Activated CD8-positive, alpha-beta memory T cell treated with anti-CD3 and anti-CD28 coated beads, Interleukin-2, amount 50 U/mL, for 48 hours (primary cell): ENCODE results near the gene JPH3.

Experiments
- DNase-seq: peaks from one replicate; pipeline ENCODE4 v3.0.0-alpha.2; 2020

The JPH3 gene

GRCh38 chr16:87627542-87628245 is 25.4 kb downstream of the JPH3 start:
- no peak for DNase-seq

DNA sequence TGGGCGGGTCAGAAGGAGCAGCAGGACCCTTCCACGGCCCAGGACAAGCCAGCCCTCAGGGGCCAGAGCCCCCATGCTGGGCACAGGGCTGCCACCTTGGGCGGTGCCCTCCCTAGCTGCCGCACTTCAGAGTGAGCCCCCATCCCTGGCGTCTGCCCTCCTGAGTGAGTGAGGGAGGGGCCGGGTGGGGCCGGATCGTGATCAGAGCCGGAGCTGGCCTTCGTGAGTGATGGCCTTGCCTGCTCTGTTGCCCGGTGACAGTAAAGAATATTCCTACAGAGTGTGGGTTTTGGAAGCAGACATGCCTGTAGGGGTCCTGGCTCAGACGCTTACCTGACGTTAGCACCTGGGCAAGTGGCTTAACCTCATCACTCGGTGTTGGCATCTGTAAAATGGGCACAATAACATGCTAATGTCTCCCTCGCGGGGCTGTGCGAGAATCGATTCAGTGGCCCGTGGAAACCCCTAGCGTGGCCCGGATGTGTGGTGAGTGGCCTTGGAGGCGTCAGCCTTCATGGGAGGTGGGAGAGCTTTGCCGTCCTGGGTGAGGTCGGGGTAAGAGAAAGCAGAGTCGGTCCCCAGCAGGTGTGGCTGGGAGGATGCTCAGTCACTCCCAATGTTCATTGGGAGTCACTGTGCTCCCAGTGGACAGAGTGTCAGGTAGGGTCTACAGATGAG is 26.1 kb downstream of the JPH3 start:
- no peak for DNase-seq

- DNase-seq, result no peak
Measured at GRCh38 chr16:87628940-87629339, 26.6 kb downstream of the JPH3 start.

DNA sequence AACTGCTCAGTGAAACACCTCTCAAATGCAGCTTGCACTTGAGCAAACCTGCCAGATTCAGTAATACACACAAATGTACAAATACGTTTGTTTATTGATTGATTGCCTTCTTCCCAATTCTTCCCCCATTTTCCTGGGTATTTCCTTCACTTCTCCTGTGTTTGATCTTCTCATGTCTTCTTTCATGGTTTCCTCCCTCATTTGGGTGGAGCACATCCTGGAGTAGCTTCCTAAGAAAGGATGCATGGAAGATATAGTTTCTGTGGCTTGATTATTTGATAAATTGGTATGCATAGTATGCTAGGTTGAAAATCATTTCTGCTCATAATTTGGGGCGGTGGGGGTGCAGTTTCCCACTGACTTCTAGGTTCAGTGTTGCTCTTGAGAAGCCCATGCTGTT is 28.8 kb downstream of the JPH3 start:
- DNase-seq, result no peak

GRCh38 chr16:87634411-87634810 is 32.1 kb downstream of the JPH3 start:
- no peak for DNase-seq

DNA sequence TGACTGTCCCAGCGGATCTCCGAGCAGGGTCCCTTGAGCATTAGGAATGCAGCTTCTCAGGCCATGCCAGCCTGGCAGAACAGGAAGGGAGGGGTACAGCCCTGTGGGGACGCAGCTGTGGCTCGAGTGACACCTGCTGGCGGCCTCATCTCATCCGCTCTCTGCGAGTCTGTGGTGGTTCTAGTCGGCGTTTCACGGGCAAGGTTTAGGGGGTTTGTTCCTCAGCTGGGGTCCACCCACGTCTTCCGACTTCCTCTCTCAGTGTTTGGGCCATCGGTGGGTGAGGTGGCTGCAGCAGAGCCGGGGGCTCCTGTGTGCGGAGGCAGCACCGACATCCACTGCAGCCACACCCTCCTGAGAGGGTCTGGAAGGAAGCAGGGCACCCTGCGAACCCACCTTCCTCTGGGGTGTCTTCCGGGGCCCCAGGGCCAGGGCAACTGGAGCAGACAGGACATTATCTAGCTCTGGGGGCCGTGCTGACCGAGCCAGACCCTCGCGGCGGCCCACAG is 33.3 kb downstream of the JPH3 start:
- peak; percentile 84 for DNase-seq

- DNase-seq, result peak; percentile 89
Measured at GRCh38 chr16:87636050-87636684, 33.9 kb downstream of the JPH3 start.

- no peak for DNase-seq
Measured at GRCh38 chr16:87636741-87637140, 34.4 kb downstream of the JPH3 start.

DNA sequence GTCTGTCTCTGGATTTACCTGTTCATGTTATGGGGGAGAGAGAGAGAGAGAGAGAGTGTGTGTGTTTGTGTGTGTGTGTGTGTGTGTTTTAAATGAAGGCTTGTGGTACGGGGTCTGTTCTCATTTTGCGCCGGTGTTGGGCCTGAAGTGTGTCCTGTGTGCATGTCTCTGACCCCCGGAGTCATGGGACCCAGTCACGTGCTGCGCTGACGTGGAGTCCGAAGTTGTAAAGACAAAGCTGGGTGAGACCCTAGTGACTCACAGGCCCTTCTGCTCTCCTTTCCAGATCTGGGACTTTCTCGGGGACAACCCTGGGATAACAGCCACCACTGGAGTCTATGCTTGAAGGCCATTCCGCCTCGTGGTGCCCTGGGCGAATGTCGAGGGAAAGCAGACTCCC is 35.0 kb downstream of the JPH3 start:
- DNase-seq, result no peak

DNA sequence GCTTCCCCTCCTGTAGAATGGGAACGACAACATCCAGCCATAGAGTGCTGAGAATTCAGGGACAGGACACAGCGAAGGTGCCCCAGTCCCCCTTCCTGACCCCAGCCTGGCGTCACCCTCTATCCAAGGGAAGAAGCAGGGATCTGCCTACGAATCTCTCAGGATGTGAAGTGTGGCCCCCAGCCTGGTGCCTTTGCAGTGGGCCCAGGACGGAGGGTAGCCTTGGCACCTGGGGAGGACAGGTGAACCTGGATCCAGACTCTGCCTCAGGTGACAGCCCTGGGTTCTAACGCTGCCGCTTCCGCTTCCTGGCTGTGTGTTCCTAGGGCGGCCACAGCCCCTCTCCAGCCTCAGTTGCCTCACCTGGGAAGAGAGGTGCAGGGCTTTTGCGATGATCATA is 36.4 kb downstream of the JPH3 start:
- DNase-seq, result no peak

- DNase-seq, result no peak
Measured at GRCh38 chr16:87641721-87642120, 39.4 kb downstream of the JPH3 start.

- DNase-seq, result no peak
Measured at GRCh38 chr16:87642491-87642890, 40.2 kb downstream of the JPH3 start.

- no peak for DNase-seq
Measured at GRCh38 chr16:87644186-87644585, 41.9 kb downstream of the JPH3 start.

- no peak for DNase-seq
Measured at GRCh38 chr16:87644596-87644995, 42.3 kb downstream of the JPH3 start.

DNA sequence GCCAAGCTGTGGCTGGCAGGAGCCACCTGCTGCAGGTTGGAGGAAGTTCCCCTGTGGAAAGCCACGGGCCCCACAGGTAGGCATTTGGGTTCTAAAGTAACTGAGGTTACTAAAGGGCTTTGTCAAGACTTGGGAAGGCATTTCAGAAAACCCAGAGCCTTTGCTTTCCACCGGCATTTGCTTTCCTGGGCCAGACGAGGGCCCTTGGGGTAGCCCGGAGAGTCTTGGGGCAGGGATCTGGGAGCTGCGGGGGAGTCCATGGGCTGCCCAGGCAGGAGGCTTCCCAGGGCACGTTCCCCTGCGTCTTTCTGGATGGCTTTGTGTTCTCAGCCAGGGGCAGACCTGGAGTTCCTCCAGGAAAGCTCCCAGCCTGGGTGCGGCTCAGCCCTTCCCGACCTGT is 43.5 kb downstream of the JPH3 start:
- DNase-seq, result no peak

GRCh38 chr16:87647431-87648185 is 45.3 kb downstream of the JPH3 start:
- no peak for DNase-seq

- no peak for DNase-seq
Measured at GRCh38 chr16:87648236-87648635, 45.9 kb downstream of the JPH3 start.

DNA sequence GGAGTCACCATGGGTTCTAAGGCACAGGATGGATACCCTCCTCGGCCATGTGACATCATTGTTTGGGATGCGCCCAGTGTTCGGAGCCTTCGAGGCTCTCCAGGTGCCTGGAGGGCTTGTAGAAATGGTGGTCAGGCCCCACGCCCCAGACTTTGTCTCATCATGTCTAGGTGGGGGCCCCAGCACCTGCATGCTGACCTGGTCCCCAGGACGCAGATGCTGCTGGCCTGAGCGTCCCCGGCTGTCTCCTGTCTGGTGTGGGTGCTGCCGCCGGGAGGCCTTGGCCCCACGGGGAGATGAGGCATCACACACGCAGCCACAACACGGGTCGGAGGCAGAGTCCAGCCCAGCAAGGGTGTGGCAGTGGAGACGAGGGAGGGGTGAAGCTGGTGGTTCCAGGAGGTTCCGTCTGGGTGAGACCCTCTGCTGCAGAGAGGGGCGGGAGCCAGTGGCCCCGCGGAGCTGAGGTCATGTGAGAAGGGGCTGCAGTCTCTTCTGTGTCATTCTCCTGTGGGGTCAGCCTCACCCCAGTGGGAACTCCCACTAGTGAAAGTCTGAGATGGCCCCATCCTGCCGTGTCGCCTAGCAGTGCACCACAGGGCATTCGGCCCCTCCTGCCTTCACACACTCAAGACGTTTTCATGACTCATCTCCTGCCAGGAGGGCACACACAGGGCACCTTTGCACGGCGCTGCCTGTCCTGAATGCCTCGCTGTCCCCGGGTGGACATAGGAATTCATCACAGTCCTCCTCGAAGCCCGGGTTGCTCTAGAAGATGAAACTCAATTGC is 46.6 kb downstream of the JPH3 start:
- no peak for DNase-seq

DNA sequence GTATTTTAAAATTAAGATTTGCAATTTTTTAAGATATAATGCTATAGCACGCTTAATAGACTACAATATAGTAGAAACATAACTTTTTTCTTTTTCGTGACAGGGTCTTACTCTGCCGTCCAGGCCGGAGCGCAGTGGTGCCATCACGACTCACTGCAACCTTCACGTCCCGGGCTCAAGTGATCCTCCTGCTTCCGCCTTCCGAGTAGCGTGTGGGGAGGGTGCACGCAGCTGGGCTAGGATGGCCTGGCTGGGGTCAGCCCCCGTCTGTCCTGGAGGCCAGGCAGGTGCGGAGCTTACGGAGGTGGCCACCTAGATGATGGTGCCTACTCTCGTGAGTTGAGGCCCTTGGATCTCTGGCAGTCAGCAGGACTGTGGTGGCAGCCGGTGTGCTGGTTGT is 50.1 kb downstream of the JPH3 start:
- DNase-seq, result no peak

- DNase-seq, result no peak
Measured at GRCh38 chr16:87652799-87653198, 50.5 kb downstream of the JPH3 start.

DNA sequence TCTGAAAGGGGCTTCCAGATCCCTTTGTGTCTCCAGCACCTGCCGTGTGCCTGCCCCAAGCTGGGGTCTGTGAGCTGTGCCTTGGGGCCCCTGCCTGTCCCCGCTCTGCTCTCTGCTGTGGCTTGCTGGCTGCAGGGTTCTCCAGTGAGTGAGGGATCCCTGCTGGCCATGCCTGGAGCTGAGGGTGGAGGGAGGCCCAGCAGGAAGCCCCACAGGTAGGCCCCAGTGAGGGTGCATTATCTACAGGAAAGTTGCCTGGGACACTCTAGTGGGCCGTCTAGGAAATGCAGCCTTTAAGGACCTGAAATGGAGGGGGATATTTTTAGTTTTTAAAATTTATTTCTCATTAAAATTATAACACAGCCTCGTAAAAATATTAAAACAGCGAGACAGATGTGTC is 50.9 kb downstream of the JPH3 start:
- no peak for DNase-seq

DNA sequence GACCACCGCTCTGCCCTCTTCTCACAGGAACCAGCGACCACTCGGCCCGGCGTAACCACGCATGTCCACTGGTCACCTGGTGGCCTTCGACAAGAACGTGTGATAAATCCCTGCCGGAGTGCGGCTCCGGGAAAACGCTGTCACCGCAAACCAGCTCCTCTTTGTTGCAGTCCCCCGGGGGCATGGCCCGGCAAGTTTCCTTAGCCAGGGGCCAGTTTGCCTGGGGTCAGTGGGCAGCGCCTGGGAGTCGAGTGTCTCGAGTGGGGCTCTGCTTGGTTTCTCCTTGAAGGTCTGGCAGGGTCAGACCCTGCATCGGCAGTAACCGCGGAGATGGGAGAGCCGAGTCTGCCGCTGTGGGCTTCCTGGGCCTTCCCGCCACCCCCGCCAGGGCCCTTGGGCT is 52.5 kb downstream of the JPH3 start:
- no peak for DNase-seq

- no peak for DNase-seq
Measured at GRCh38 chr16:87656328-87656727, 54.0 kb downstream of the JPH3 start.
